ENCODE data around the gene TRAK1. TPM values are rescaled to one million over a fixed set of nuclear protein-coding genes. Genes with fewer than 3 reads are reported as not detected.
A peak's percentile ranks its signal among the peaks of the same experiment; 100 is the strongest.

TRAK1 gene
- total RNA-seq, 1 donor from 2014 or later: 37.5 TPM

GRCh38 chr3:42140665-42141203 is 49.6 kb downstream of the TRAK1 start:
- Histone ChIP-seq H3K9me3 (no peaks in the 10 kb centered on the region), H3K4me1 (no peaks in the 10 kb centered on the region), H3K27me3 (no peaks in the 10 kb centered on the region), H3K36me3 (peaks cover 0 to 5% of the 10 kb centered on the region in 2 donors), H3K27ac (no peak overlapping the region), H3K4me3 (no peak overlapping the region)
- intact Hi-C loops (cut with DNase I): no loop called here
- DNase-seq (ENCODE audit: low spot score in 2 of 2): no peak
- no peak for TF ChIP-seq CTCF (IDR thresholded peaks at IDR 0.05)

GRCh38 chr3:42143440-42143839 is 52.3 kb downstream of the TRAK1 start:
- Histone ChIP-seq H3K27ac (no peak overlapping the region), H3K4me1 (no peaks in the 10 kb centered on the region), H3K27me3 (no peaks in the 10 kb centered on the region), H3K4me3 (no peak overlapping the region), H3K9me3 (no peaks in the 10 kb centered on the region), H3K36me3 (peaks cover 0 to 5% of the 10 kb centered on the region in 2 donors)
- no peak for DNase-seq (ENCODE audit: low spot score in 2 of 2)
- intact Hi-C loops (cut with DNase I): no loop called here
- no peak for TF ChIP-seq CTCF (IDR thresholded peaks at IDR 0.05)

DNA sequence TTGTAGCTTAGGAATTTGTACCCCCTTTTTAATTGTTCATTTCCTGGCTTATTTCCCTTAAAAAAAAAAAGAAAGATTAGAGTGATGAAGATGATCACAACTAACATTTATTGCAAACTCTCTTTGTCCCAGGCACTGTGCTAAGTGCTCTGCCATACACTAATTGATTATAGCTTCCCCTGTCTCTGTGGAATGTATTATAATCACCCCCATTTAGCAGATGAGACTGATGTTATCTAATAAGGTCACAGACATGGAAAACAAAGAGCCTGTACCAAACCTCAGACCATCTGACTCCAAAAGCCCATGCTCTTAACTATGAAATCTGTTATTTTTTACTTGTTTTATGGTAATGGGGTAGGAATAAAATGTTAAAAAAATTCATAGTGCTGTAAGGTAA is 53.1 kb downstream of the TRAK1 start:
- intact Hi-C loops (cut with DNase I): no loop called here
- Histone ChIP-seq H3K36me3 (peaks cover 0 to 2% of the 10 kb centered on the region in 2 donors), H3K4me3 (no peak overlapping the region), H3K27ac (no peak overlapping the region), H3K9me3 (no peaks in the 10 kb centered on the region), H3K4me1 (no peaks in the 10 kb centered on the region), H3K27me3 (no peaks in the 10 kb centered on the region)
- no peak for DNase-seq (ENCODE audit: low spot score in 2 of 2)
- no peak for TF ChIP-seq CTCF (IDR thresholded peaks at IDR 0.05)

DNA sequence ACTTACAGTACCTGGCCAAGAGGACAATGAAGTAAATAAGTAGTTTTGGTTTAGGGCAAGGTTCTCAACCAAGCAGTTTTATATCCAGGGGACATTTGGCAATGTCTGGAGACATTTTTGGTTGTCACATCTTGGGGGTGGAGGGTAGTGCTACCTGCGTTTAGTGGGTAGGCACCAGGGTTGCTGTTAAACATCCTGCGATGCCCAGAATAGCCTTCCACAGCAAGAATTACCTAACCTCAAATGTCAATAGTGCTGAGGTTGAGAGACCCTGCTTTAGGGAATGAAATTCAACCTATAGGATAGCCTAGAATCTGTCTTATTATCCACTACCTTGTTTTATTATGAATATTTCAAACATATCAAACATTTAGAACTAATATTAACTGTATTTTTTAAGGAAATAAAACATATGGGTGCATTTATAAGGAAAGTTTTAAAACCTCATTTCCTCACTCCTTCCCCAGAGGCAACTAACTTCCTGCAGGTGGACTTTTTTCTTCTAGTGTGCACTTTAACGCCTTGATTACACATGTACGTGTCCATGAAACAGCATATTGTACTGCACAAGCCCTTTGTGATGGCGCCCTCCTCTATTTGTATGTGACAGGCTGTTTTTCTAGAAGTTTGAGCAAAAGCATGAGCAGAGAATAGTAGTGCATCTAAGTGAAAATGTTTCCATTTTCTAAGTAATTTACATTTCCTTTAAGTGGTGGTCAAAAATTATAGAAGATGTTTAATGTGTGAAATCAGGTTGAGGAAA is 57.1 kb downstream of the TRAK1 start:
- intact Hi-C loops (cut with DNase I): no loop called here
- no peak overlapping the region for H3K4me3 ChIP-seq
- no peak overlapping the region for H3K27ac ChIP-seq
- no peaks in the 10 kb centered on the region for H3K9me3 ChIP-seq
- H3K4me1 ChIP-seq: no peaks in the 10 kb centered on the region
- H3K36me3 ChIP-seq: no peaks in the 10 kb centered on the region
- H3K27me3 ChIP-seq: no peaks in the 10 kb centered on the region
- no peak for TF ChIP-seq CTCF (IDR thresholded peaks at IDR 0.05)
- no peak for DNase-seq (ENCODE audit: low spot score in 2 of 2)

GRCh38 chr3:42148982-42149432 is 57.9 kb downstream of the TRAK1 start:
- no peak overlapping the region for H3K27ac ChIP-seq
- no peaks in the 10 kb centered on the region for H3K27me3 ChIP-seq
- intact Hi-C loops (cut with DNase I): no loop called here
- H3K36me3 ChIP-seq: no peaks in the 10 kb centered on the region
- H3K4me1 ChIP-seq: no peaks in the 10 kb centered on the region
- no peak for TF ChIP-seq CTCF (IDR thresholded peaks at IDR 0.05)
- DNase-seq (ENCODE audit: low spot score in 2 of 2): peak in 1 of 2 donors; percentile 75
- H3K9me3 ChIP-seq: no peaks in the 10 kb centered on the region
- no peak overlapping the region for H3K4me3 ChIP-seq

All from ascending aorta (tissue), 2 donors.